ENCODE data around the gene SLC38A11.

Gene SLC38A11

DNA sequence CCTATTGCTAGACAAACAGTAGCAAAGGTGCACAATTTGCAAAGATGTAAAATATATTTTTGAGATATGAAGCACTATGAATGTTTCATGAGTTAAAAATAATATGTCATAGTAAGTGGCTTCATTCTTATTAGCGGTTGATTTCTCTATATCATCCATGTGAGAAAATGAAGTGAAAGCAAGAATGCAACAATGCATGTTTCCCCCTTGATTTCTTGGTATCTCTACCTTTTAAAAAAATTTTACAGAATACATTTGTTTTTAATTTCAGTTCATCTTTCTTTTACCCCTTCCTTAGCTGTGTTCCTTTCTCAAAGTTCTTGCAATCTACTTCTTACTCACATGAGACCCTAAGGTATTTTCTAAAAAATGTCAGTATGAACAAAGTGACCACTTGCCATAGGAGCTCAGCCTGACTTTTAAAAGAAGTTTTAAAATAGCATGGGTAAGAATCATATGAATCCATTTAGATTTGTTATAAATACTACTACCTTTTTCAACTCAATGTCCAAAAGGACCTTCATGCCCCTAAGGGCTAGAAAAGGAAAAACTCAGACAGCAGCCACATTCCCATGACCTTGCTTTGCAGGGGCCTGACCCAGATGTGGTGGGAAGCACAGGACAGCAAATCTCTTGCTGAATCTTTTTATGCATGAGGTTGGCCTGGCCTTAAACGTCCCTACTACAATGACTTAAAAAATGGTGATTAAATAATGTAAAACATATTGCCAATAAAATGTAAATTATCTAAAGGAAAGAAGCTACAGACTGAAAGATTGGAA lies 14.8 kb upstream of the SLC38A11 start:
- no peak for DNase-seq

DNA sequence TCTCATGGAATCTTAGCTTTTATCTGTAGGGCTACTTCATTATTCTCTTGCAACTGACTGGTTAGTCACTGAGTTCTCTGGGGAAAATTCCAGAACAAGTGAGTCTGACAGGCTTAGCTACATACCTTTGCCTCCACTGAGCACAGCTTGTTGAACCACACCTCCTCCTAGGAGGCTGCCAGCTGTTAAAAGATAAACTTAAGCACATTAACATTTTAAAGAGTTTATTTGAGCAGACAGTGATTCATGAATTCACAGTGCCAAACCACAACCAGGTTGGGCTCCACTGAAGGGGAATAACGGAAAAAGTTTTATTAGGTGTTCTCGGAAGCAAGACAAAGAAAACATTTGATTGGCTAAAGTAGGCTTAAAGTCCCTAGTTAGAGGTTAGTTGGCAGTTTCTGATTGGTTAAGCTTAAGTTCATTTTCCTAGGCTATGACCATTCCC lies 12.5 kb upstream of the SLC38A11 start:
- no peak for DNase-seq

DNA sequence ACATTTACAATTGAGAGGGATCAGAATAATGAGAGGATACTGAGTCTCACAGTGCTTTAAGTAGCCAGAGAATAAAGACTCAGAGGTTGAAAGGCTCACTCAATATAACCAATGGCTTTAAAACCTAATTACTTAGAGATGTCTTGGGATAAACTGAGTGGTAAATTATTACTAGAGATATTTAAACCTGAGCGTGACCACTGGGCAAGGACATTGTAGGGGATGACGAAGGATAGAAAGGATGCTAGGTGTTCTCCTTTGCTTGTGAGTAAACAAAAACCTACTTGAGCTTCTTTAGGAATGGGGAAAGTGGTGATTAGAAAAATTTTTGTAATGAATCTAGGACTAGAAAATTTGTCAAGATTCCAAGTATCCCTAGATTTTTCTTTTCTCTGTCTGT lies 12.0 kb upstream of the SLC38A11 start:
- DNase-seq, result no peak

DNA sequence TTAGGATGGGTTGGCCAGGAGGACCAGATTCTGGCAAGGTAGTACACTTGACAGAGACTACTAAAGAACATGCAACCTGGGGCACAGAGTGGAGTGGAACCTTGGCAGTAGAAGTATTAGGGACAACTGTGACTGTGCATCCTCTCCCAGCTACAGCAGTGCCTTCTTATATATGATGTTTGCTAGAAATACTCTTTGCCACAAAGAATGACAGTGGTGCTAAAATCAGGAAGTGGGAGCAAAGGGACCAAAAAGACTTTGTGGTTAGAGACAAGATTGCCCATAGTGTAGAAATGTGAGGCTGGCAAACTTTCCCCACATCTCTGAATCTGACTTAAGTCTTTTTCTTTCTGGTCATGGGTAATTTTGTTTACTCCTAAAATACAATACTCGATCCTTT lies 9.4 kb upstream of the SLC38A11 start:
- DNase-seq, result no peak

DNA sequence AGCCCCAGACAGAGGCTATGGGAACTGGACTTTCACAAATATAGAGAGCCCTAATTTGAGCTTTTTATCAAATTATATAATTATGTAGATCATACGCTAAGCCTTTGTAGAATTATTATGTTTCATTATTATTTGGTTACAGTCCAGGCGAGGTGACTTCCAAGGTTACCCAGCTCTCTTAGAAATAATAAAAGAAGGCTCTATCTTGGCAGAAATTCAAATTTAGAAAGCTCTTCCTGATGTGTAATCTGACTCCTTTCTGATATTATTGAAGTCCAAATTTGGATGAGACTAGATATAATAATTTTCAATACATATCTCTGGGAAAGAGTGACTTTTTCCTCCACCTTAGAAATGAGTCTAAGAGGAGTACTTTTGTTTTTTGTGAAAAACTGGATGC lies 4.8 kb upstream of the SLC38A11 start:
- no peak for DNase-seq

DNA sequence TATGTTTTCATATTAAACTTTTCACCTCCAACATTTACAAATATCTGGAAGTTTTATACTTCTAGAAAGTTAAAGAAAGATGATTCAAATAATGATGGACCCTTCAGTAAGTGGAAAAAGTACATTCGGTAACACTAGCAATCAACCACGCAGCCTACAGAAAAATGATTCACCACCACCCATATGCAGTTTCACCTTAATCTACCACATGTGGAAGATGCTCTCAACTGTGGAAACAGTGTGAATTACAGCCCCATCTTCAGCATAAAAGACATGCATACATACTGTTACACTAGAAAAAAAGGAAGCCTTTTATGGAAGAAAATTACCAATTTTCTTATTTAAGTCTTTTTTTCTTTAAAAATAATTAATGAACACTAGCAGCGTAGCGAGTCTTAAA lies 1.1 kb downstream of the SLC38A11 start:
- no peak for DNase-seq

DNA sequence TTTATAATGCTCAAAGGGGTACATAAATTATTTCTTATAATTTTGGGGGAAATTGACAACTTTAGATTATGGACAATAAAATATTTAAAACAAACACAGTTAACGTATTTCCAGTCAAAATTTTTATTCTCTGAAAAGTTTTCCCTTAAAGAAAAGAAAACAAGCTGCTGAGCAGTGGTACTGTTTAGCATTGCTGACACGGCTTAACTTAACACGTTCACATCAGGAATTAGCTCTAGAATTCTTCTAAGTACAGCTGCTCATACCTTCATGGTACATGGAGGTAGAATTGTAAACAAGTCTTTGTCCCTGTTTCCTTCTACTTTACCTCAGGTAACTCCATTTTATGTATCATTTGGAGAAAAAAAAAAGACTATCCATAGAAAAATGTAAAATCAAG lies 2.0 kb downstream of the SLC38A11 start:
- DNase-seq, result no peak

DNA sequence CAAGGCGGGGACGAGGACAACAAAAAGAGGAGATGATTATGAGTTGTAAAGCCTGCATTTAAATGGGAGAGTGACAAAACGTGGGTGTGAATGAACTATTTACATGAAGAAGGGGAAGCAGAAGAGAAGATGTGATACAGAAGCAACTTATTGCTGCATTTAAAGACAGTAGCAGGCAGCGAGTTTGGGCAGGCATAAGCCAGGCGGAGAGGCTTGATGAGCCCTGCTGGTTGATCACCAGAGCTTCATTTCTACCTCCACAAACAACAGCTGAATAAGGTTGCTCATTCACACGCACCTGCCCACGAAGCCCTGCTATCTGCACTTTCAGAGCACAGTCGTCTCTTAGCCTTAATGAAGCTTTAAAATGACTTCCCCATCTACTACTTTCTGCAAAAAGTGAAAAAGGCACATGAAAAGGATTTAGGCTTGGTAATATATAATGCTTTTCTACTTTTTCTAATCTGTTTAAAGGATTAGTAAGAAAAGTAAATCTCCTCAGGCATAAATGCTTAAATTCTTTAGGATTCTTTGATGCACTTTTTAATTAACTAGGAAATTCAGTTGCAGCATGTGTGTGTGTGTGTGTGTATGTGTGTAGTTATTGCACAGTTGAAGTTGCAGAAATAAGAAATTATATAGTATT lies 3.1 kb downstream of the SLC38A11 start:
- DNase-seq, result no peak

DNA sequence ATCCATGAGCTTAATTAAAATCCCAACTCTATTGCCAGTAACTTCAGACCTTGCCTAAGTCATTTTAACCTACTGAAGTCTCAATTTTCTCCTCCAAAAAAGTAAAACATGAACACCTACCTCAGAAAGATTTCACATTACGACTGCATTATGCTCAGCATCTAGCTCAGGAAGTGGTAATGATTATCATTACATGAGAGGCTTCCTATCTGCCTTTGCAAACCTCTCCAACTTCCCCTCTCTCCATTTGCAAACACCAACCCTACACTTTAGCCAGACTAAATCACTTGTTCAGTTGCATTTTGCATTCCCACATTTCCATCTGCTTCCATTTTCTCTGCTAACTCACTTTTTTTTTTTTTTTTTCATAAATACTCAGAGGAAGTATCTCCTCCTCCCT lies 6.8 kb downstream of the SLC38A11 start:
- no peak for DNase-seq

DNA sequence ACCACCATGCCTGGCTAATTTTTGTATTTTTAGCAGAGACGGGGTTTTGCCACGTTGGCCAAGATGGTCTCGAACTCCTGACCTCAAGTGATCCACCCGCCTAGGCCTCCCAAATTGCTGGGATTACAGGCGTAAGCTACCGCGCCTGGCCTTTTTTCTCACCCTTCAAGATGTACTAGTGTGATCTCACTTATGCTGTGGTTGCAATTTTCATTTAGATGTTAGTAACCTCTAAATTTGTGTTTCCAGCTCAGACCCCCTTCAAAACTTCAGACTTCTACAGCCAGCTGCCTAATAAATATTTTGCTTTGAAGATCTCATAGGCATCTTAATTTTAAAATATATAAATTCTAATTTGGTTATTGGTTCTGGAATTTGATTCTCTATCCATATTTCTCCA lies 8.0 kb downstream of the SLC38A11 start:
- DNase-seq, result no peak

DNA sequence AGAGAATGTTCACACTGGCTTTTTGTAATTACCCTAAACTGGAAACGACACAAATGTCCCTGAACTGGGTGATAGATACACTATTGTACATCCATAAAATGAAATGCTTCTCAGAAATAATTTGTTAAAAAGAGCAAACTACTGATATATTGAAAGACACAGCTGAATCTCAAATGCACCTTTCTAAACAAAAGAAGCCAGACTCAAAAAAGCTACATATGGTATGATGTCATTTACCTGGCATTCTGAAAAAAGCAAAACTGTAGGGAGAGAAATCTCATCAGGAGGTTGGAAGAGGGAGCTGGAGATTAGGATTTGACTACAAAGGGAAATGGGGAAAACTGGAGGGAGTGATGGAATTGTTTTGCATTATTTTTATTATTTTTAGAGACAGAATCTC lies 12.0 kb downstream of the SLC38A11 start:
- no peak for DNase-seq

DNA sequence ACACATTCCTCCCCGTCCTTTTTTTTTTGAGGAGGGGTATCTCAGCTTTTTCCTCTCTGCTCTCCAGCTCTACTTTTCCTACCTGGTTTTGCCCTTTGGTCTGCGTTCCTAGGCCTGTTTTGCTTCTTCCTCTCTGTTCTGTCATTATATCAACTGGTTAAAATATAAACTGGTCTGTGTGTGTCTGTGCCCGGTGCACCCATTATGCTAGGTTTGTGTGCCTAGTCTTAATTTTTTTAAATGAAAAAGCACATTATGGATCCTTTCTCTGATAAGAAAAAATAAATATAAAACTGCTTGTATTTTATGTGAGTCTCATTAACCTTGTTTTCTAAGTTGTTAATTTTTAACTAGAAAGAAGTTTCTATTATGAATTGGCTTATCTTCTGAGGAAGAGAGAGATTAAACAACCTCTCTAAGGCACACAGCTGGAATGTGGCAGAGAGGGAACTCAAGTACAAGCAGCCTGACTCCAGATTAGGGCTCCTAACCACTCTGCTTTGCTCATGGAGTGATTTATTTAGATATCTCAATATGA lies 17.4 kb downstream of the SLC38A11 start:
- DNase-seq, result no peak

DNA sequence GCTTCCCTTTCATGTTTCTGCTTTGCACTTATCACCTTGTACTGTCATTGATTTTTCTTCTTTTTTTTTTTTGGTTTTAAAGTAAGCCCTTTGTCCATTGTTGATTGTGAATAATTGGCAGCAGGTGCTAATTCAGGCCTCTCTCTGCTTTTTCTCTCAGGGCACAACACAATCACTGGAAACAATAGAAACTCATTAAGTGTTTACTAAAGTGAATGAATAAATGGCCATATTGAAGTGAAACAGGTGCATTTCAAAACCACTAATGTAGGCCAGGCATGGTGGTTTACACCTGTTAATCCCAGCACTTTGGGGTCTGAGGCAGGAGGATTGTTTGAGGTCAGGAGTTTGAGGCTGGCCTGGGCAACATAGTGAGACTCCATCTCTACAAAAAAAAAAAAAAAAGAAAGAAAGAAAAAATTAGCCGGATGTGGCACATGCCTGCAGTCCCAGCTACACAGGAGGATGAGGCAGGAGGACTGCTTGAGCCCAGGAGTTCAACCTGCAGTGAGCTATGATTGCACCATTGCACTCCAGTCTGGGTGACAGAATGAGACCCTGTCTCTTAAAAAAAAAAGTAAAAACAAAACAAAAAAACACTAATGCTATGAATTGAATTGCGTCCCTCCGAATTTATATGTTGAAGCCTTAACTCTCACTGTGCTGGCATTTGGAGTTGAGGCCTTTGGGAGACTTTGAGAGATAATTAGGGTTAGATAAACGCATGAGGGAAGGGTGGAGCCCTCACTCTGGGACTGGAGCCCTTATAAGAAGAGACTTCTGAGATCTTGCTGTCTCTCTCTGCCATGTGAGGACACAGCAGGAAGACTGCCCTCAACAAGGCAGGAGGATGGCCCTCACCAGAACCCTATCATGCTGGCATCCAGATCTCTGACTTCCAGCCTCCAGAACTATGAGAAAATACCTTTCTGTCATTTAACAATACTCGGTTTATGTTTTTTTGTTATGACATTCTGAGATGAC lies 19.9 kb downstream of the SLC38A11 start:
- DNase-seq, result no peak

DNA sequence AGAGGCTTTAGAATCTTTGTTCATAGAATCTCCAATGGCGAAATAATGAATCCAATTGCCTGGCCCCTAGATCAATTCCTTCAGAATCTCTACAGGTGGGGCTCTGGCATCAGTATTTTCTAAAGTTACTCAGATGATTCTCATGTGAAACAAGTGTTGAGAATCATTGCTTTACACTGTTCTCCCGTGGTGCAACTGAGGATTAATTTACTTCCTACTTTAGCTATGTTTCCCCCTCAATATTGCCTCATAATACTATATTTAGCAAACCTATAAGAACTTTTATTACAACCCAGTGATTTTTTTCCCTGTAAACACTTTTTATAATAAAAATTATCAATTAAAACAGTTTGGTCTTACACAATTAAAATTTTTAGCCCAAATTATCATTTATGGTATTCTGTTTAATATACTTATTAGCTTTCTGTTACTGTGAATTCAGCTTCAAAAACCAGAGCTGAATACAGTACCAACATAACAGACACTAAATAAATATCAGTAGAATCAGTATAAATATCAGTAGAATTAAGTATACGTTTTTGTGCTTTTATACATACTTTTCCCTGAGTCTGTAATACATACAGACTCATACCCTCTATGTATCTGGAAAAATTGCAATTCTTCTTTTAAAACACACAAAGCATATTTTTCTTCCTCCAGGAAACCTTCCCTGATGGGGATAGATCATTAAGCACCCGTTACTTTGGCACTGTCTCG lies 20.8 kb downstream of the SLC38A11 start:
- DNase-seq, result no peak

DNA sequence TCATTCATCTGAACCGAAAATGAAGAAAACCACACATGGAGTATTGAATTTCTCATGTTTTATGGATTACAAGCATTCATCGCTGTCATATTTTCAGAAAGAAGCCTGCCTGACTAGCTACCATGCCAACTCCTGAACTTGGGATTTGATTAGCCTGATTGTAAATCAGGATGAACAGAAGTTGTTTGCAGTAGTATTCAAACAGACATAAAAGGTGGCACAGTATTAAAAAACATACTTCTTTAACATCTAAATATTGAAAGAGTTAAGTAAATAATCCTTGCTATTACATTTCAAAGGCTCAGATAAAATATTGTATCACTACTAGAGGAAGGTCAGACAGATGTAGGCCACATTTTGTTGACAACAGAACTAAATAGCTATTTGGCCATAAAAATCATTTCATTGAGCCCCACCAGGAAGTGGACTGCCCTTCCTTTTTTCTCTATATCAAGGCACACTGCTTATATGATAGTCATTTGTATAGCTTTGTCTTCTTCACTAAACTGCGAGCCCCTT lies 21.6 kb downstream of the SLC38A11 start:
- DNase-seq, result no peak

DNA sequence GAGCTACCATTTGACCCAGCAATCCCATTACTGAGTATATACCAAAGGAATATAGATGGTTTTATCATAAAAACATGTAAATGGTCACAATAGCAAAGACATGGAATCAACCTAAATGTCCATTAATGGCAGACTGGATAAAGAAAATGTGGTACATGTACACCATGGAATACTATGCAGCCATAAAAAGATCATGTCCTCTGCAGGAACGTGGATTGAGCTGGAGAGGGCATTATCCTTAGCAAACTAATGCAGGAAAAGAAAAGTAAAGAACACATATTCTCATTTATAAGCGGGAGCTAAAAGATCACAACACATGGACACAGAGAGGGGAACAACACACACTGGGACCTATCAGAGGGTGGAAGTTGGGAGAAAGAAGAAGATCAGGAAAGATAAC lies 22.9 kb downstream of the SLC38A11 start:
- DNase-seq, result no peak

DNA sequence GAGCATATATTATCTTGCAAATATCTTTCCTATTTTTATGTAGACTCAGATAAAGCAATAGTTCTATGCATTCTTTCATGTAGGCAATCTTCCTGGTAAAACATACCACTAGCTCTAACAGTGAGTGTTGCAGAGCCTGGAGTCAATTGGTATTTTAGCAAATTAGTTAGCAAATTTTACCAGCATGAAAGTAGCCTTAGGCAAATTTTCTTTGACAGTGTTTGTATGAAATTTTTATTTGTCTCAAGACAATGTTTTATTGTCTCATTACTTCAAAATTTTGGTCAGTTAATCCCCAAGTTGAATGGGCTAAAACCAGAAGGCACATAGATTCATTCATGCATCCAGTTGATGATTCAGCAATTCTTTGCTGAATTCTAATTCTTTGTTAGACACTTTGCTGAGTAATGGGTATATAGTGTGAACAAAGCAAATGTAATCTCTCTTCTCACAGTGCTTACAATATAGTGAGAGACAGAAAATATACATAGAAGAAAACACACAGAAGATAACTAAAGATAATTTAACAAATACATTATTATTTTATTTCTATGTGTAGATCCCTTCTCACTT lies 27.1 kb downstream of the SLC38A11 start:
- DNase-seq, result no peak

DNA sequence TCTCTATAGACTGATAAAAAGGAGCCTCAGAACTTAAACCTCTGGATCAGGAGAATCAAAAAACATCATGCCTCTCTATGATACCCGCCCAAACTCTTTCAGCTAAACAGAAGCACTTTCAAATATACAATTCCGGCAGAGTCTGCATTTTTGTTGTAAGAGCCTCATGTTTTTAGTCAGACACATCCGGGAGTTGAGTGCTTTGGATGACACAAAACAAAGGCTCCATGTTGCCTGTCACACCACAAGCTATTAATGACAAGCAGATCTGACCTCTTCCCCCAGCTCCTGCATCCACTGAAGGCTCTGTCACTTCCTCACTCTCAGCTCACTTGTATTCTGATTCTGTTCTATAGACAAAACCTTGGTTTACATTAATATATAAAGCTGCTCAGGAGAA lies 33.2 kb downstream of the SLC38A11 start:
- DNase-seq, result no peak

DNA sequence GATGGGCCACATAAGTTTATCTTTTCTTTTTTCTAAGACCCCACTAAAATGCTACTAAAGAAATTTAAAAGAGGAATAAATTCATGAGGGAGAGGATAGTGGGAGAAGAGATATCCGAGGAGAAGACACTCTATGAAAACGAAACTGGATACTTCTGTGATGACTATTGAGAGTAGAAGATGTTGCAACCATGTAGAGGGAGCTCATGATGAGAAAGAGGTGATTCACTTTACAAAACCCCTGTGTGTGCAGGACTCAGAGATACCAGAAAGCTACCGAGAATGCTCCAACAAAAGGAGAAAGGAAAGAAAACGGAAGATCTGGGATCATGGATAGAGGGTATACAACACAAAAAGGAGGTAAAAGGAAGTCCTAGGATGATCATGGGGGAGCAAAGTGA lies 34.9 kb downstream of the SLC38A11 start:
- DNase-seq, result no peak

DNA sequence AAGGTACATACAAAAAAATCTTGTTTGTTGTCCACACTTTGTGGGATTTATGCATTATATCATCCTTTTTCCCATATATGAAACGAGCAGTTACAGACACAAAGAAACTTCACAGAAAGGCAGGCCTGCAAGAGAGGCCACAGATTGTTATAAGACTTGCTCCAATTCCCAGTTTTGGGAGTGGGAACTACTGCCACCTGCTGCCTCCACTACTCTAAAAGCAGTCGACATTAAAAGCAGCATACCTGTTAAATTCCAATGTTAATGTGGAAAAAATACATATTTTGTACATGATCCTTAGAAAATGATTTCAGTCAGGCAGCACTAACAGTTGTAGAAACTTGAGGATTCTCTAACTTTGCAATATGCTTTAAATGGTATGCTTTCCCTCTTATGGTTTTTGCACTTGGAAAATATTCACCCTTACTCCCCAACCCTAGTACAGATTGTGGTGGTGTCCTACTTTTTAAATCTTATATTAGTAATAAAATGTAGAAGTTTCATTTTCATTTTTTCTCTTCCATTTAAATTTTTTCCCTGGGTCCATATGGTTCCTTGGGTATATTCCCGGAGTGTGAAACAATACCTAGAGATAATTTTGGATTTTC lies 37.9 kb downstream of the SLC38A11 start:
- no peak for DNase-seq

DNA sequence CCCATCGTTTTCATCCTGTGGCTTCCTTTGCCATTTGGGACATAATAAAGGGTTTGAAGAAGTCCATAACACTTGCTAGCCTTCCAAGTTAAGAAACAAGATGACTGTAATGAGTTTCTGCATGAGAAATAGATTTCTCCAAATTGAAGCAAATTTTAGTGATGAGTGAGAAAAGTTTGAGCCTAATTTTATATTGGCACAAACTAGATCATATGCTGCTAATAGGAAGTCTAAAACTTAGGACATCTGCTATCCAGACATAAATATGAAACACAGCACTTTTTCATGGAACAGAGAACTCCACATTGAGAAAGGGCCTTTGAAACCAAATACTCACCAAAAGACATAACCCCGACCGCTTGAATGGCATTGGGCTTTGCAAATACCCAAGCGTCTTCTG lies 39.8 kb downstream of the SLC38A11 start:
- DNase-seq, result no peak
